ENCODE measurements around the gene CNGB1.

The CNGB1 gene

DNA sequence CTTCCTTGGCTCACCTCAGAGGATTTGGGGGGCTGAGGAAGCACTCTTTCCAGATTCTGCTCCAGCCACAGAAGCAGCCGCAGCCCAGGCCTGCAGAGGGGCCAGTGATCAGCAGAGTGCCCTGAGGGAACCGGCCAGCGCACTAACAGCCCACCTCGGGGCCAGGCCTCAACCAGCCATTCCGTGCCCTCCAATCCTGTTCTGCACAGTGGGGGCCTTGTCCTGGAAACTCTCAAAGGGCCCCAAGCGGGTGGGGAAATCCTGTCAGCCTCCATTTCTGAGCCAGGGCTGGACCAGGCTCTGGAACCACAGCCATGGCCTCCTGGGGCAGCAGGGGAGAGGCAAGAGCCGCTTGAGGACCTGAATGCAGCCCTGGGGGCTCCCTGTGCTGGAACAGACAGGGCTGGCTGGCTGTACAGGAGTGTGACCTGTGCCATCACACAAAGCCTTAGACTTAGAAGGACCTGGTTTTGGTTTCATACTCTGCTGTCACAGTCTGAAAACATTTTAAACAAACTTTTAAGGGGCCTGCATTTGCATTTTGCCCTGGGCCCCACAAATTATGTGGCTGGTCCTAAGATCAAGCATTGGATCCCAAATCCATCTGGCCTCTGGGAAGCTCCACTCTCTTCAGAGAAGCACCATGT lies 10.0 kb downstream of the CNGB1 start:
- Histone ChIP-seq H3K36me3 (replicated peaks) (no peaks in the 10 kb centered on the region), H3K27ac (no peak overlapping the region), H3K27me3 (replicated peaks) (no peaks in the 10 kb centered on the region), H3K4me3 (ENCODE audit: low read depth, low read length) (no peak overlapping the region)
- no peak for DNase-seq
- no peak for TF ChIP-seq CTCF (IDR thresholded peaks at IDR 0.05; ENCODE audit: low read depth, low read length, missing control alignments)
- in situ Hi-C loops (cut with HindIII; ENCODE audit: low pct_ligation_motif_present, low sequenced_read_pairs): no loop called here

DNA sequence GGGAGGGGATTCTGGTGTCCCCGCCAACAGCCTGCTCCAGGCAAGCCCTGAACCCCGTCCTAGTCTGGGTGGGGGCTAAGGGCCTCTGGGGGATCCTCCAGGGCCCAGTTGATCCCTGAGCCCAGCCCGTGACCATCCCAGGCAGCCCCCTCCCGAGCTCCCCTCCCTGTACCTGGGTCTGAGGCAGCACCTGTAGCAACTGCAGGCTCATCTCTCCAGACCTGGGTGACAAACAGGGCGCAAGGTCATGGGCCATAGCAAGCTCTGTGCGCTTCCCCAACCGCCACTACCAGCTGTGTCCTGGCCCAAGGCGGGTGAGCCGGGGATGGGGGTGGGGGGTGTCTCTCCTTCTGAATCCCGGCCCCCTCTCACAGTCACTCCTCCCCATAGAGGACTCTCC lies 10.6 kb downstream of the CNGB1 start:
- no peak for DNase-seq
- no peak overlapping the region for H3K27ac ChIP-seq
- H3K4me3 ChIP-seq (ENCODE audit: low read depth, low read length): no peak overlapping the region
- no peak for TF ChIP-seq CTCF (IDR thresholded peaks at IDR 0.05; ENCODE audit: low read depth, low read length, missing control alignments)
- H3K27me3 ChIP-seq (replicated peaks): no peaks in the 10 kb centered on the region
- in situ Hi-C loops (cut with HindIII; ENCODE audit: low pct_ligation_motif_present, low sequenced_read_pairs): no loop called here
- no peaks in the 10 kb centered on the region for H3K36me3 ChIP-seq (replicated peaks)

GRCh38 chr16:57959804-57960203 lies 11.1 kb downstream of the CNGB1 start:
- H3K27me3 ChIP-seq (replicated peaks): no peaks in the 10 kb centered on the region
- in situ Hi-C loops (cut with HindIII; ENCODE audit: low pct_ligation_motif_present, low sequenced_read_pairs): no loop called here
- no peaks in the 10 kb centered on the region for H3K36me3 ChIP-seq (replicated peaks)
- H3K27ac ChIP-seq: no peak overlapping the region
- no peak for DNase-seq
- TF ChIP-seq CTCF (IDR thresholded peaks at IDR 0.05; ENCODE audit: low read depth, low read length, missing control alignments): no peak
- no peak overlapping the region for H3K4me3 ChIP-seq (ENCODE audit: low read depth, low read length)

DNA sequence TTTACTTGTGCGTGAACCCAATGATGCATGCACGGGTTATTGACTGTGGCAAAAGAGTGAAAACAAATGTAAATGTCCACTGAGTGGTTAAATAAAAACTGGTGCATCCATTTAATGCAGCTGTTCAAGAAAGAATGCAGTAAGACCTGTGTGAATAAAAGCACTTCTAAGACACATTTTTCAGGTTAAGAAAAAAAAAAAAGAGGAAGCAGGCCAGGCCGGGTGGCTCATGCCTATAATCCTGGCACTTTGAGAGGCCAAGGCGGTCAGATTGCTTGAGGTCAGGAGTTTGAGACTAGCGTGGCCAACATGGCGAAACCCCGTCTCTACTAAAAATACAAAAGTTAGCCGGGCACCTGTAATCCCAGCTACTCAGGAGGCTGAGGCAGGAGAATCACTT lies 11.8 kb downstream of the CNGB1 start:
- no peaks in the 10 kb centered on the region for H3K36me3 ChIP-seq (replicated peaks)
- no peak overlapping the region for H3K27ac ChIP-seq
- TF ChIP-seq CTCF (IDR thresholded peaks at IDR 0.05; ENCODE audit: low read depth, low read length, missing control alignments): no peak
- no peak overlapping the region for H3K4me3 ChIP-seq (ENCODE audit: low read depth, low read length)
- DNase-seq: no peak
- no peaks in the 10 kb centered on the region for H3K27me3 ChIP-seq (replicated peaks)
- in situ Hi-C loops (cut with HindIII; ENCODE audit: low pct_ligation_motif_present, low sequenced_read_pairs): no loop called here

- no peak for DNase-seq
- Histone ChIP-seq H3K27me3 (replicated peaks) (no peaks in the 10 kb centered on the region), H3K4me3 (ENCODE audit: low read depth, low read length) (no peak overlapping the region), H3K27ac (no peak overlapping the region), H3K36me3 (replicated peaks) (no peaks in the 10 kb centered on the region)
- in situ Hi-C loops (cut with HindIII; ENCODE audit: low pct_ligation_motif_present, low sequenced_read_pairs): no loop called here
- no peak for TF ChIP-seq CTCF (IDR thresholded peaks at IDR 0.05; ENCODE audit: low read depth, low read length, missing control alignments)
Measured at GRCh38 chr16:57958544-57958943, 12.4 kb downstream of the CNGB1 start.

All from brain microvascular endothelial cell (primary cell).